Memory B cell (primary cell): ENCODE results near the gene CCDC63.
A peak's percentile ranks its signal among the peaks of the same experiment; 100 is the strongest.

Source experiments
- ATAC-seq: fragments of 150-1000 bp; cut with Tn5 transposase; 2 replicates; pipeline ENCODE4 v1.10.0; 2021; ENCODE audit warnings: low read depth, mild to moderate bottlenecking, moderate library complexity
- DNase-seq, 2 donors: peaks; one replicate each; pipeline ENCODE4 v3.0.0; 2022; ENCODE audit warnings: low spot score in 2 of 2
- H3K27ac Mint-ChIP-seq: one replicate; pipeline ENCODE4 v1.8.0; 2022; ENCODE audit warnings: mild to moderate bottlenecking, moderate library complexity, mixed read lengths
- H3K27me3 Mint-ChIP-seq: one replicate; pipeline ENCODE4 v1.8.0; 2022; ENCODE audit warnings: mixed read lengths
- H3K36me3 Mint-ChIP-seq: one replicate; pipeline ENCODE4 v1.8.0; 2022; ENCODE audit warnings: mild to moderate bottlenecking, mixed read lengths
- H3K4me1 Mint-ChIP-seq: one replicate; pipeline ENCODE4 v1.8.0; 2022; ENCODE audit warnings: mixed read lengths
- H3K4me3 Mint-ChIP-seq: one replicate; pipeline ENCODE4 v1.8.0; 2022; ENCODE audit warnings: mild to moderate bottlenecking, moderate library complexity, mixed read lengths
- H3K9me3 Mint-ChIP-seq: one replicate; pipeline ENCODE4 v1.8.0; 2022; ENCODE audit warnings: mixed read lengths

Gene CCDC63

DNA sequence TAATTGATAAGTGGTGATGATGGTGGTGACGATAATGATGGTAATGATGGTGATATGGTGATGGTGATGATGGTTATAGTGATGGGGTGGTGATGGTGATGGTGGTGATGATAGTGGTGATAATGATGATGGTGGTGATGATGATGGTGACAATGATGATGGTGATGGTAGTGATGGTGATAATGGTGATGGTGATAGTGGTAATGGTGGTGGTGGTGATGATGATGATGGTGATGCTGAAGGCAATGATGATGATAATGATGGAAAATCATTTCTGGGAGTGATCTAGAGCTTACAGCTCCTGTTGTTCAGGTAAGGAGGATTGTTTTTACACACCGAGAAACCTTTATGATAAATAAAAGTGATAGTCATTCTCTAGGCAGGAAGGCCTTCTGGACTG is 33.9 kb downstream of the CCDC63 start:
- ATAC-seq (no peak), DNase-seq (no peak)
- no peak overlapping the region for H3K4me3 Mint-ChIP-seq
- H3K9me3 Mint-ChIP-seq: peaks cover 3% of the 10 kb centered on the region
- peaks cover 3% of the 10 kb centered on the region for H3K4me1 Mint-ChIP-seq
- peaks cover 8% of the 10 kb centered on the region for H3K27me3 Mint-ChIP-seq
- H3K36me3 Mint-ChIP-seq: no peaks in the 10 kb centered on the region
- H3K27ac Mint-ChIP-seq: no peak overlapping the region

DNA sequence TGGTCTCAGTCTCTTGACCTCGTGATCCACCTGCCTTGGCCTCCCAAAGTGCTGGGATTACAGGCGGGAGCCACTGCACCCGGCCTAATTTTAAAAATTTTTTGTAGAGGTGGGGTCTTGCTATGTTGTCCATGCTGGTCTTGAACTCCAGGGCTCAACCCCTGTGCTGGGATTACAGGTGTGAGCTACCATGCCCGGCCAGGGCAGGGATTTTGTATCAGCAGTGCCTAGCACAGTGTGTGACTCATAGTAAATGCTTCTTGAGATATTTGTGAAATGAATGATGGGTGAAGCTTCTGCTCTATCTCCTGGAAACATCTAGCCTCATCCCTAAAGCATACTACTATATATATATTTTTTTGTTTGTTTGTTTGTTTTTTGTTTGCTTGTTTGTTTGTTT is 36.5 kb downstream of the CCDC63 start:
- Mint-ChIP-seq H3K4me3 (no peak overlapping the region), H3K9me3 (peaks cover 3% of the 10 kb centered on the region), H3K27me3 (peaks cover 5% of the 10 kb centered on the region), H3K27ac (no peak overlapping the region), H3K4me1 (peaks cover 6% of the 10 kb centered on the region), H3K36me3 (no peaks in the 10 kb centered on the region)
- DNase-seq (no peak), ATAC-seq (no peak)

DNA sequence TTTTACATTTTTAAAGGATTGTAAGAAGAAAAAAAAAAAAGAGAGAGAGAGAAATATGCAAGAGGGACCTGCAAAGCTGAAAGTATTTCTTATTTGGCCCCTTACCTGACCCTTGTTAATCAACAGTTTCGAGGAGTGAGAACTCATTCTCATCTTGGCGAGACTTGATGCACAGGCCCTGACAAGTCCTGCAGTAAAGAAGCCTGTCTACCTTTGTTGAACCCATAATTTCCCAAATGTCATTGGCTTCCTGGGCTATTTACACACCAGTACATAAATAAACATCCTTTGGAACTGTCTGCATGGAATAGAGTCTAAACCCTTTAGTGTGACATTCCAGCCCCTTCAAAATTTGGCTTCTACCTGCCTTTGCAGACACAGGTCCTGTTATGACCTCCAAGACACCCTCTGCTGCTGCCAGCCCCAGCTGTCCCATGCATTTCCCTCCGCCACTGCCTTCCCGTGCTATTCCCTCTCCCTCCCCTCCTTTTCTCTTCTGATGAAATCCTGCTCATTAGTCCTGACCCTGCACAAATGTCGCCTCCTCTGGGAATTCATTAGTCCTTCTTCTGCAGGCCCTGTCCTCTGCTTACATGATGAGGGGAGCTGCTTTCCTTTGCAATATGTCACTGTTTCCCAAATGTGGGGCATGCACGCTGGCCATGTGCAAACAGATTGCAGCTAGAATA is 38.5 kb downstream of the CCDC63 start:
- no peak overlapping the region for H3K27ac Mint-ChIP-seq
- no peak for ATAC-seq
- peaks cover 3% of the 10 kb centered on the region for H3K27me3 Mint-ChIP-seq
- peaks cover 6% of the 10 kb centered on the region for H3K4me1 Mint-ChIP-seq
- no peaks in the 10 kb centered on the region for H3K36me3 Mint-ChIP-seq
- no peak overlapping the region for H3K4me3 Mint-ChIP-seq
- H3K9me3 Mint-ChIP-seq: peaks cover 3% of the 10 kb centered on the region
- DNase-seq: no peak

DNA sequence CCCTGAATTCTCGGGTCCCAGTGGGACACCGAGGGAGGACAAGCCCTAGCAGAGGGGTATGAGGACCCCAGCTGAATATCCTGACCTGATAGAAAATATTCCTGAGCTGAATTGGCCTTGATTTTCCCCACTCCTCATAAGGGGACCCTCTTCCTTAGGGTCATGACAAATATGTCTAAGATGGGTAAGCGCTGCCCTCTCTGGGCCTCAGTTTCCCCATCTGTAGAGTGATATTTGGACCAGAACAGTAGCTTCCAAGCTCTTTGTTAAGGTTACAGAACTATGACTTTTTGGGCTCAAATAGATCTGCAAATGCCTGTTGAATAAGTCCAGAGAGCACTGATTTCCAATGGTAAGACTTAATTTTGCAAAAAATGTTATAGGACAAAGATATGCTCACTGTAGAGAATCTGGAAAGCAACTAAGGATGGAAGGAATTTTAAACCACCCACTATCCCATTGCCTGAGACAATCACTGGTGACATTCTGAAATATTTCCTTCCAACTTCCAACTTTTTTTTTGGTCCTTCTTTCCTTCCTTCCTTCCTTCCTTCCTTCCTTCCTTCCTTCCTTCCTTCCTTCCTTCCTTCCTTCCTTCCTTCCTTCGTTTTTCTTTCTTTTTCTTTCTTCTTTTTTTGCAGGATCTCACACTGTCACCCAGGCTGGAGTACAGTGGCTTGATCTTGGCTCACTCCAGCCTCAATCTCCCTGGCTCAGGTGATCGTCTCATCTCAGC is 41.6 kb downstream of the CCDC63 start:
- DNase-seq: no peak
- Mint-ChIP-seq H3K4me1 (peaks cover 3% of the 10 kb centered on the region), H3K9me3 (no peaks in the 10 kb centered on the region), H3K36me3 (no peaks in the 10 kb centered on the region), H3K27ac (peak overlapping the region; percentile 85), H3K4me3 (peak overlapping the region; percentile 87), H3K27me3 (peaks cover 2% of the 10 kb centered on the region)
- ATAC-seq: no peak

DNA sequence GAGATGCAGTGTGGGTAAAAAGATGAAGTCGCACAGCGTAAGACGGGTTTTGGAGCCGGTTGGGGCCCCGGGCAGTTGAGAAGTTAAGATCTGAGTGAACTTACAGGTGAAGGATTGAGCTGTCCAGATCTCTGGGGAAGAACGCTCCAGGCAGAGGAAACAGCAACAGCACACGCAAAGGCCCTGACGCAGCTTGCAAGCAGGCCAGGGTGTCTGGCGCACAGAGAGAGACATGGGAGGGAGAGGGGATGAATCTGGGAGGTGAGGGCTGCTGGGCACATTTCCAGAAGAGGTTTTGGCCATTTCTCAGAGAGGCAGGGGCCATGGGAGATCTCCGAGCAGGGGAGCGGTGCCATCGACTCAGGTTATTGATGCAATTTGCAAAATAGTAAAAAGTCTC is 42.6 kb downstream of the CCDC63 start:
- DNase-seq (no peak), ATAC-seq (no peak)
- Mint-ChIP-seq H3K27ac (no peak overlapping the region), H3K4me3 (no peak overlapping the region), H3K27me3 (peaks cover 2% of the 10 kb centered on the region), H3K36me3 (no peaks in the 10 kb centered on the region), H3K4me1 (peaks cover 5% of the 10 kb centered on the region), H3K9me3 (no peaks in the 10 kb centered on the region)

DNA sequence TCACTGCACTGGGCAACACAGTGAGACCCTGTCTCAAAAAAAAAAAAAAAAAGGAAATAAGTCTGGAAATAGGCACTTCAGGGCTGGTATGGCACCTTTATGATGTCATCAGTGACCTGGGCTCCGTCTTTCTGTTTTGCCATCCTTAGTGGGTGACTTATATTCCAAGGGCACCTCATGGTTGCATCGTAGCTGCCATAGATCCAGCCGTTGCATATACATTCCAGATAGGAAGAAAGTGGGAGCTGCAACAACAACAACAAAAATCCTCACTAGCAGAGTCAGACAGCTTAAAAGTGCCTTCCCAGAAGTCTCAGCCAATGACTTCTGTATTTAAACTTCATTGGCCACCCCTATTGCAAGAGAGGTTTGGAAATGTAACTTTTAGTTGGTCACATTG is 47.2 kb downstream of the CCDC63 start:
- peaks cover 2% of the 10 kb centered on the region for H3K27me3 Mint-ChIP-seq
- DNase-seq (no peak), ATAC-seq (peak; percentile 14)
- peaks cover 6% of the 10 kb centered on the region for H3K4me1 Mint-ChIP-seq
- H3K9me3 Mint-ChIP-seq: no peaks in the 10 kb centered on the region
- no peak overlapping the region for H3K4me3 Mint-ChIP-seq
- H3K36me3 Mint-ChIP-seq: no peaks in the 10 kb centered on the region
- H3K27ac Mint-ChIP-seq: no peak overlapping the region

DNA sequence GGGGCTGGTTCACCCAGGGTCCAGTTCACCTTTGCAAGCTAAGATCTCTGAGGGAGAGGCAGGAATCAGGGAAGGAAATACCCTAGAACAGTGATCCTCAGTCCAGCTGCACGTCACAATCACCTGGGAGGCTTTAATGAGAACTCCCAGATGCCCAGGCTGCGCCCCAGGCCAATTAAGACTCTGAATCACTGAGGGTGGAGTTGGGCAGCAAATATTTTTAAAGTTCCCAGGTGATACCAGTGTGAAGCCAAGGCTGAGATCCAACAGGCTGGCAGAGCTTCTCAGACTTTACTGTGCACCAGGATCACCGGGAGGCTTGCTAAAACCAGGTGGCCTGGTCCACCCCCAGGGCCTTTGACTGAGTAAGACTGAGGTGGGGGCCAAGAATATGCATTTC is 49.8 kb downstream of the CCDC63 start:
- DNase-seq (no peak), ATAC-seq (no peak)
- Mint-ChIP-seq H3K36me3 (no peaks in the 10 kb centered on the region), H3K9me3 (no peaks in the 10 kb centered on the region), H3K27me3 (peaks cover 2% of the 10 kb centered on the region), H3K4me3 (no peak overlapping the region), H3K27ac (no peak overlapping the region), H3K4me1 (peaks cover 6% of the 10 kb centered on the region)

DNA sequence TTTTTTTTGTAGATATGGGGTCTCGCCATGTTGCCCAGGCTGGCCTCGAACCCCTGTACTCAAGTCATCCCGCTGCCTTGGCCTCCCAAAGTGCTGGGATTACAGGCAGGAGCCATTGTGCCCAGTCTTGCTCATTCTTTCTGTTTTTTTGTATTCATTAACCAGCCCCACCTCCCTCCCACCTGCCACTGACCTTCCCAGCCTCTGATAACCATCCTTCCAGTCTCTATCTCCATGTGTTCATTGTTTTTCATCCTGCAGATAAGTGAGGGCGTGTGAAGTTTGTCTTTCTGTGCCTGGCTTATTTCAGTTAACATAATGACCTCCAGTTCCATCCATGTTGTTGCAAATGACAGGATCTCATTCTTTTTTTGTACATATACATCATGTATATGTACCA is 54.6 kb downstream of the CCDC63 start:
- no peaks in the 10 kb centered on the region for H3K27me3 Mint-ChIP-seq
- no peaks in the 10 kb centered on the region for H3K9me3 Mint-ChIP-seq
- H3K36me3 Mint-ChIP-seq: no peaks in the 10 kb centered on the region
- H3K4me3 Mint-ChIP-seq: no peak overlapping the region
- no peak for ATAC-seq
- no peak for DNase-seq
- H3K27ac Mint-ChIP-seq: peak overlapping the region; percentile 54
- peaks cover 4% of the 10 kb centered on the region for H3K4me1 Mint-ChIP-seq

DNA sequence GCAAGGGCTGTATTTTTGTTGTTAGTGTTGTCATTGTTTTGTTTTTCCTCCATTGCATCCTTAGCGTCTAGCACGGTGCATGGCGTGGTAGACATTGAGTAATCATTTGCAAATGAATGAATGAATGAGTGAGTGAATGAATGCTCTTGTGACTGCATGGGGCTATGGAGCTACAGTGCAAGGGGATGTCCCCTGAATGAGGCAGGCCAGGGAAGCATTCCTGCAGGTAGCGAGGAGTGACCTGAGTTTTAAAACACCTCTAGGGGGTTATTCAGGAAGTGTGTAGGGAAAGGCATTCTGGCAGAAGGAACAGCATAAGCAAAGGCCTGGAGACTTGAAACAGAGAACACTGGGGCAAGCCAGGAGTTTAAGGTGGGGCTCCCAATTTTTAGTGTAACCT is 56.7 kb downstream of the CCDC63 start:
- no peaks in the 10 kb centered on the region for H3K9me3 Mint-ChIP-seq
- DNase-seq (no peak), ATAC-seq (no peak)
- H3K36me3 Mint-ChIP-seq: no peaks in the 10 kb centered on the region
- H3K27me3 Mint-ChIP-seq: no peaks in the 10 kb centered on the region
- no peak overlapping the region for H3K4me3 Mint-ChIP-seq
- H3K4me1 Mint-ChIP-seq: peaks cover 22% of the 10 kb centered on the region
- no peak overlapping the region for H3K27ac Mint-ChIP-seq

DNA sequence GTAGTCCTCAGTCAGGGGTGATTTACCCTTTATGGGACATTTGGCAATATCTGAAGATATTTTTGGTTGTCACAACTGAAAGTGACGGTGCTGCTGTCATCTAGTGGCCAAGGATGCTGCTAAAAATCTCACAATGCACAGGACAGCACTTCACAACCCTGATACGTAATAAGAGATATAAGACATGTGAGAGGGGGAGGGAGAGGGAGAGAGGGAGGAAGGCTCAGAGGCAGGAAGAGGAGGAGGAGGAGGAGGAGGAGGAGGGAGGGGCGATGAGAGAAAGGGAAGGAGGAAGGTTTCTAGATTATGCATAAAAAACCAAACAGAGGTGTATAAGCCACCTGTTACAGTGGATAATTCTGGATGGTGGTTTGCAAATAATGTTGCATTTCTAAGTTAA is 59.3 kb downstream of the CCDC63 start:
- ATAC-seq (peak; percentile 71), DNase-seq (no peak)
- Mint-ChIP-seq H3K4me1 (peaks cover 22% of the 10 kb centered on the region), H3K27me3 (no peaks in the 10 kb centered on the region), H3K9me3 (no peaks in the 10 kb centered on the region), H3K4me3 (peak overlapping the region; percentile 58), H3K27ac (peak overlapping the region; percentile 22), H3K36me3 (no peaks in the 10 kb centered on the region)

DNA sequence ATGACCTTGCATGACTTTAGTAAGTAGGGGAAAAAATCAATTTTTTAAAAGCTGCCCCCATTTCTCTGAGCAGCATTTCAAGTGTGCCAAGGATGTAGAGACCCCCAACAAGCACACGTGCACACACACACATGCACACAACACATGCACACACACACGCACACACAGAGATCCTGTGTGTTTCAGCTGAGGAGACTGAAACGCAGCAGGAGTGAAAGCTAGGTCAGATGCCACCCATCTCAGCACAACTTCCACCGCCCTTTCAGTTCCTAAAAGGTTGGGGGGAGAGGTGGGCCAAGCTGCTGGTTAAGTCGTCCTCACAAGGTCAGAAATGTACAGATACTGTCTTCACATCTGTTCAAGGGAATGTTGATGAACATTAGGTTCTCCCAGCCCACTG is 59.7 kb downstream of the CCDC63 start:
- ATAC-seq (peak; percentile 62), DNase-seq (no peak)
- Mint-ChIP-seq H3K4me1 (peaks cover 22% of the 10 kb centered on the region), H3K27me3 (no peaks in the 10 kb centered on the region), H3K27ac (peak overlapping the region; percentile 46), H3K4me3 (no peak overlapping the region), H3K9me3 (no peaks in the 10 kb centered on the region), H3K36me3 (no peaks in the 10 kb centered on the region)

DNA sequence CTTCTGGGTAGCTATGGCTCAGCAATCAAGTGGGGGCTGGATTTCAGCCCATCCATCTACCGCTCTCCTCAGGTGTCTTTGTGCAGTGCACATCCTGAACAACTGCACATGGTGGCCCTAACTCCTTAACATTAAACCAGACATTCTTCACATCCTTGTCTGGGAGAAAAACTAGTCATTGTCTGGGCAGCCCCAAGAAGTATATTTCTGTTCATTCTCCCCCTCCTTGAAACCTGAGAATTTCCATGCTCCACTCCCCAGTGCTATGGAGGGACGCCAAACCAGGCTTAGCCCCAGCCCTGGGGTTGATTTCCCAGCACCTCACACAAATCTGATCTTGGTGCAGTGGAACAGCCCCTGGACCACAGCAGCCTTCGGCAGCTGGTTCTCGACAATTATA is 60.2 kb downstream of the CCDC63 start:
- no peak for DNase-seq
- no peaks in the 10 kb centered on the region for H3K36me3 Mint-ChIP-seq
- H3K9me3 Mint-ChIP-seq: no peaks in the 10 kb centered on the region
- peak overlapping the region; percentile 46 for H3K27ac Mint-ChIP-seq
- H3K4me1 Mint-ChIP-seq: peaks cover 24% of the 10 kb centered on the region
- no peak for ATAC-seq
- H3K4me3 Mint-ChIP-seq: no peak overlapping the region
- no peaks in the 10 kb centered on the region for H3K27me3 Mint-ChIP-seq

DNA sequence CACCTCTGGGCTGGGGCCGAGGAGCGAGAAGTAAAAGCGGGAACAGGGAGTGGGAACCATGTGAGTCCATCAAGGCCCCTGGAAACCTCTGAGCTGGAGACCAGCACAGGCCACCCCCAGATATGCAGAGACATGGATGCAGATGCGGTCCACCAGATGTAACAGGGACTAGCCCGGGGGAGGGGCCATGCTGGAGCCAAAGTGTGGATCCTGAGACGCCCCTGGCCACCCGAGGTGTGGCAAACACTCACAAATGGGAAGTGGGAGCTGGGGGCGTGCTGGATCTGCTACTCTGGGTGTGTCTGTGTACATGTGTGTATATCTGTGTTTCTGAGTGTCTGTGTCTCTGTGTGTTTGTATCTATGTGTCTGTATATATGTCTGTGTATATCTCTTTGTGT is 60.8 kb downstream of the CCDC63 start:
- Mint-ChIP-seq H3K4me1 (peaks cover 25% of the 10 kb centered on the region), H3K36me3 (no peaks in the 10 kb centered on the region)

DNA sequence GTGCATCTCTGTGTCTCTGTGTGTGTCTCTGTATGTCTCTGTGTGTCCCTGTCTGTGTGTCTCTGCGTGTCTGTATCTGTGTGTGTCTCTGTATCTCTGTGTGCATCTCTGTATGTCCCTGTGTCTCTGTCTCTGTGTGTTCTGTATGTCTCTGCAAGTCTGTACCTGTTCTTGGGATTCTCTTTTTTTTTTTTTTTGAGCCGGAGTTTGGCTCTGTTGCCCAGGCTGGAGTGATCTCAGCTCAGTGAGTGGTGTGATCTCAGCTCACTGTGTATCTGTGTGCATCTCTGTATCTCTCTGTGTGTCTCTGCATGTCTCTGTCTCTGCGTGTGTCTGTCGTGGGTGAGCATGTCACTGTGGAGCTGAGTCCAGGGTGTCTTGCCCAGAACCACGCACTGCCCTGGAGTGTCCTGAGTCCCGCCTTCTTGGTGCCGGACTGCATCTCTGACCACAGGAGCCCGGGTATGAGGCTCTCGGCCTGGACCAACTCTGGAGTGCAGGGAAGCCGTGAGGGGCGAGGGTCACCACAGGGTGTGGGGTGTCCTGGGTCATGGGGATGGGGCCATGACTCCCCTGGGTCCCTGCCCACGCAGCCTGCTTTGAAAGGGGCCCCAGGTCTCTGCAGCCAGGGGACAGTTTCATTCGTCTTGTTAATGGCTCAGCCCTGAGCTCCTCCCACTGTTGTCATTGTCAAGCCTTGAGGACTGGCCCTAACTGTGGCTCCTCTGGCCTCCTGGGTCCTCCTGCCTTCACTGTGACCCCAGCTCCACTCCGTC is 61.8 kb downstream of the CCDC63 start:
- ATAC-seq (no peak), DNase-seq (no peak)
- no peaks in the 10 kb centered on the region for H3K9me3 Mint-ChIP-seq
- H3K27ac Mint-ChIP-seq: peak overlapping the region; percentile 97
- H3K36me3 Mint-ChIP-seq: no peaks in the 10 kb centered on the region
- peaks cover 34% of the 10 kb centered on the region for H3K4me1 Mint-ChIP-seq
- no peak overlapping the region for H3K4me3 Mint-ChIP-seq
- H3K27me3 Mint-ChIP-seq: no peaks in the 10 kb centered on the region

More for the DNA sequence above, 60.8 kb downstream of the CCDC63 start:
- no peak overlapping the region for H3K4me3 Mint-ChIP-seq
- ATAC-seq: no peak
- peak overlapping the region; percentile 46 for H3K27ac Mint-ChIP-seq
- no peak for DNase-seq
- H3K27me3 Mint-ChIP-seq: no peaks in the 10 kb centered on the region
- no peaks in the 10 kb centered on the region for H3K9me3 Mint-ChIP-seq
